Kasumi-1 (cell line): ENCODE measurements around the gene HLA-DQB1.
"Not testable (repeated sequence)": the region's sequence is repeated elsewhere in the genome, so short reads cannot be mapped to it uniquely, and the experiment has no call there.

ENCODE experiments used
- DNase-seq, 2 experiments: peaks; one replicate each; lab custom pipeline; 2025; lab: John Stamatoyannopoulos, UW

HLA-DQB1 gene

DNA sequence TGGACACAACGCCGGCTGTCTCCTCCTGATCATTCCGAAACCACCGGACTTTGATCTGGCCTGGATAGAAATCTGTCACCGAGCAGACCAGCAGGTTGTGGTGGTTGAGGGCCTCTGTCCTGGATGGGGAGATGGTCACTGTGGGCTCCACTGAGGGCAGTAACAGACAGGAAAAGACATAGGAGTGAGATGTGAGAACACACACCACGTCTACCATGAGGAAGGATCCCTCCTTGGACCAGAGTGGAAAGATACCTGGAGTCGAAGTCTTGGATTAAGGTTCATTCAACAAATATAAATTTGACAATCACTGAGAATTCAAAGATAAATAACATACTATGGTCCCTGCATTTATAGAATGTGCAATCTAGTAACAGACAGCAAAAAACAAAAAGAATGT, 4.4 kb downstream of the HLA-DQB1 start:
- no peak for DNase-seq

DNA sequence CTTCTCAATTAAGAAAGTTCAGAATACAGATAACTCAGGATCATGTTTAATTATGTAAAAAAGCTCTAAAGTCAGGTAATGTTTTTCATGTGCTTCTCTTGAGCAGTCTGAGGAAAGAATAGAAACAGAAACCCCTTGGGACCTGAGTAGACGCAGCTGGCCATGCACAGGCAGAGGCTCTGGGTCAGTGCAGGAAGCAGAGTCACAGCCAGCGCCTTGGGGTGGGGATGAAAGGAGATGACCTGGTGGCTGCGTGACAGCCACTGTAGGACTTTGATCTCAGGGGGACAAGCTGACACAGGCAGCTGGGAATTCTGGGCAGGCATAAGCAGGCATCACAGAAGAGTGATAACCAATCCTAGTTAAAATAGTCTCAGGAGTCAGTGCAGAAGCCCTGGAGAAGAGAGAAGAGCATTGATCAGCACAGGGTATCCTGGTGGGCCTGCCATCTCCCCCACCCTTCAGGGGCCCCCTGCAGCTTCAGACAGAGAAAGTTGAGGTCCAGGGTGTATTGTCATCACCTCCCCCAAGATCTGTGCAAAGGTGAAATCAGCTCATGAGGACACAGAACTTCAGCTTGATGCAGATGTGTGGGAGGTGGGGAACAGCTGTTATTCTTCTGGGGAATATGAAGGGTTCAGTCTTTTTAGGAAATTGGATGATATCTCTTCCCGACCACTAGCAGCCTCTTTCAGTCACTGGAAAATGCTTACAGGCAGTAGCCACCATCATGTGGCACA, 6.4 kb downstream of the HLA-DQB1 start:
- DNase-seq = no peak

DNA sequence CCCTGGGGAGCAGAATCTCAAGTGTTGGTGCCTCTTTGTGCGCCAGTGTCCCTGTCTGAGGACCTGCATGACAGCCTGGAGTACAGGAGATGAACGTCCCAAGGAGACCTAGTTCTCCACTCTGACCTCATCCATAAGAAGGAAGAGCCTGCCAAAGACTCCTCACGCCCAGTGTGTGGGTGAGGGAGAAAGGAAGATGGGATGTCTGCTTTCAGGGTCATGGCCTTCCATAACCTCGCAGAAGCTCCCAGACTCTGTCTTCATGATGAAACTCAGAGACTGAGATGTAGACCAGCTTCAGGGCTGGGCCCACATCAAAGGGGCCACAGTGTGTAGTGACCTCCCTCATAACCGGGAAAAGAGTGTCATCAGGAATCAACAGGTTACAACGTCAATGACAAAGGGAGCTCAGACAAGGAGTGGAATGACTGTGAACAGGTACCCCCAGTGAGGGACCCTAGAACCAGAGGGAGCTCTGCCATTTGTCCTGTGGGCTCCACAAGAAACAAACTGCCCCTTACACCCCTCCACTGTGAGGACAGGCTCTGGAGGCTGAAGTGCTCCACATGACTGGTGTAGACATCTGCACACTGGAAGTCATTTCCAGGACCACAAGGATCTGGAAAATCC, 8.1 kb downstream of the HLA-DQB1 start:
- DNase-seq = no peak

DNA sequence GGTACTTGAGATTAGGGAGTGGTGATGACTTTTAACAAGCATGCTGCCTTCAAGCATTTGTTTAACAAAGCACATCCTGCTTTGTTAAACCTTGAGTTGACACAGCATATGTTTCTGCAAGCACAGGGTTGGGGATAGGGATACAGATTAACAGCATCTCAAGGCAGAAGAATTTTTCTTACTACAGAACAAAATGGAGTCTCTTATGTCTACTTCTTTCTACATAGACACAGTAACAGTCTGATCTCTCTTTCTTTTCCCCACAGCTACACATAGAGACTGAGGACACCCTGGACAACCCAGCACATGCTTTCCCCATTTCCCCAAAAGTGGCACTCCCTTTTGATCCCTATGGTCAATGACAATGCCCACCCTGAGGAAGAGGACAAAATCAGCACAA, 8.6 kb downstream of the HLA-DQB1 start:
- not testable (repeated sequence) for DNase-seq

DNA sequence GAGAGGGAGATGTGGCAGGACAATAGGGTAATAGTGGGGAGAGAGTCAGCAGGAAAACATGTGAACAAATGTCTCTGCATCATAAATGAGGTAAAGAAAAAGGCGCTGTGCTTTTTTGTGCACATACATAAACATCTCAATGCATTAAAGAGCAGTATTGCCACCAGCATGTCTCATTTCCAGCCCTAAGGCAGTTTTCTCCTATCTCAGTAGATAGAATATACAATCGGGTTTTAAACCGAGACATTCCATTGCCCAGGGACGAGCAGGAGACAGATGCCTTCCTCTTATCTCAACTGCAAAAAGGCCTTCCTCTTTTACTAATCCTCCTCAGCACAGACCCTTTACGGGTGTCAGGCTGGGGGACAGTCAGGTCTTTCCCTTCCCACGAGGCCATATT, 9.1 kb downstream of the HLA-DQB1 start:
- DNase-seq = not testable (repeated sequence)

DNA sequence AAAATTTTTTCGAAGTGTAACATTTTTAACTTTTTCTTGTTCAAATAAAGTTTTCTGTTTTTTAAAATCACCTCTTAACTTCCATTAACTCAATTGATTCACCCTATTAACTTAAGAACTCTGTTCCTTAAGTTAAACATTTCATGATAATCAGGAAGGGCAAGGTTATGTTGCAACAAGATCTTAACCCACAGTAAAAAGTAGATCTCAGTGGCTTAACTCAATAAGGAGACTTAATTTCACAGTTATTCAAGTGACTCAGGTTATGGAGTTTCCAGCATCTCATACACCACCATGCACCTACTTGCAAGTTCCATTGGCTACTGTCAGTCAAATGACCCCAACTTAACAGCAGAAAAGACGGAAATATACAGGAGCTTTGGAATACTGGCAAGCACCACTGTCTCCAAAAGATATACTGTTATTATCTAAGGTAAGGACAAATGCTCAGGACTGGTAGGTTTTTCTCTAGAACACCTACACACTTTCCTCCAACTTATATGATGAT, 11.2 kb downstream of the HLA-DQB1 start:
- DNase-seq = no peak

DNA sequence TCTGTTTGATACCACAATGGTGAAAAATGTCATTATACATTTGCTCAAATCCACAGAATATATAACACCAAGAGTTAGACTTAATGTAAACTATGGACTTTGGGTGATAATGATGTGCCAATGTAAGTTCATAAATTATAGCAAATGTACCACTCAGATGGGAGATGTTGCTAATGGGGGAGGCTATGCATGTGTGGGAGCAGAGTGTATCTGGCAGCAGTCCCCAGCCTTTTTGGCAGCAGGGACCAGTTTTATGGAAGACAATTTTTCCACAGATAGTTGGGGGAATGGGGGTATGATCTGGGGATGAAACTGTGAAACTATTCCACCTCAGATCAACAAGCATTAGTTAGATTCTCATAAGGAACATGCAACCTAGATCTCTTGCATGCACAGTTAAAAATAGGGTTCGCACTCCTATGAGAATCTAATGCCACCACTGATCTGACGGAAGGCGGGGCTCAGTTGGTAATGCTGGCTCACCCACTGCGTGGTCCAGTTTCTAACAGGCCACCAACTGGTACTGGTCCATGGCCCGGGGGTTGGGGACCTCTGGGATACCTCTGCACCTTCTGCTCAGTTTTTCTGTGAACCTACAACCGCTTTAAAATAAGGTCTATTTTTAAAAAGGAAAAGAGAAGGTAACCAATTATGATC, 21.3 kb downstream of the HLA-DQB1 start:
- no peak for DNase-seq

DNA sequence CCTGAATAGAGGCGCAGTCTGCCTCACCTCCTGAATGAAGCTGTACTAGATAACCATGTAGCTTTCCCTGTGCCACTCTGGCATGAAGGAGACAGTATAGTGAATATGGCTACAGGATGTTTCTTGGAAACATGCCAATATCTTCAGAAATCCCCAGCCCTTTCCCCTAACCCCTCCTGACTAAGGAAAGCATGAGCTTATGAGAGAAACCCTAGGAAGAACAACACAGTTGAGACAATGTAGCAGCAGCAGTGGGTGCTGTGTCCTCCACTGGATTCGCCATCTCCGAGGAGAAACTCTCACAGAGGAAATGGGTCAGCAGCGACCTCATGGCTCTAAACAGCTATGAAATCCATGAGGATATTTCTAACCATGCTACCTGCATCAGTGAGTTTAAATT, 22.6 kb downstream of the HLA-DQB1 start:
- no peak for DNase-seq

DNA sequence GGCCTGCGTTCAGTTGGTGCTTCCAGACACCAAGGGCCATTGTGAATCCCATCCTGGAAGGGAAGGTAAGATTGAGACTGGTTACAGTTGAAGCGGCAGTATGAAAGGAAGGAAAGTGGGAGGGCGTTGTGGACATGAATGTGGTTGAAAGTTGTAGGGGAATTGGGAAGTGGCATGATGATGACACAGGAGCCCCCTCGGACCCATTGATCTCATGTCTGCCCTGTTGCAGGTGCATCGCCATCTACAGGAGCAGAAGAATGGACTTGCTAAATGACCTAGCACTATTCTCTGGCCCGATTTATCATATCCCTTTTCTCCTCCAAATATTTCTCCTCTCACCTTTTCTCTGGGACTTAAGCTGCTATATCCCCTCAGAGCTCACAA, 23.7 kb downstream of the HLA-DQB1 start:
- no peak for DNase-seq

DNA sequence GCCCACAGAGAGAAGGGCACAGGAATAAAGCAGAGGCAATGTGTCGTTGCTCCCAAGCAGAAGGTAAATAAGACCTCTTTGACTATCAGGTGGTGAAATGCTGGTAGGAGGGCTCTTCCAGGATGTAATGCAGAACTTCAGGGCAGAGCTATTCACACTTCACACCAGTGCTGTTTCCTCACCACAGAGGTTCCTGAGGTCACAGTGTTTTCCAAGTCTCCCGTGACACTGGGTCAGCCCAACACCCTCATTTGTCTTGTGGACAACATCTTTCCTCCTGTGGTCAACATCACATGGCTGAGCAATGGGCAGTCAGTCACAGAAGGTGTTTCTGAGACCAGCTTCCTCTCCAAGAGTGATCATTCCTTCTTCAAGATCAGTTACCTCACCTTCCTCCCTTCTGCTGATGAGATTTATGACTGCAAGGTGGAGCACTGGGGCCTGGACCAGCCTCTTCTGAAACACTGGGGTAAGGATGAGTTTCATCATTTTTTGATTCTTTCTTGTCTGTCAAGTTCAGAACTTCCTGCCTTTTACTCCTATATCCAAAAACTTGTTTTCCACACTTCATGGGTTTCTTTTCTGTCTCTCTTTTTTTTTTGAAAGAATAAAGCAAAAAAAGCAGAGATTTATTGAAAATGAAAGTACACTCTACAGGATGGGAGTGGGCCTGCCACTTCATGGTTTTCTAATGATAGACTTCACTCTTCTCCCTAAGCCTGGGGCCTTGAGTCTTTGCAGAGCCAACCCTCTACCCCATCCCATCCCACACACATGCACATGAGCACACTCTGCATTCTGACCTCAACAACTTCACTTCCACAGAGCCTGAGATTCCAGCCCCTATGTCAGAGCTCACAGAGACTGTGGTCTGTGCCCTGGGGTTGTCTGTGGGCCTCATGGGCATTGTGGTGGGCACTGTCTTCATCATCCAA, 24.4 kb downstream of the HLA-DQB1 start:
- not testable (repeated sequence) for DNase-seq

DNA sequence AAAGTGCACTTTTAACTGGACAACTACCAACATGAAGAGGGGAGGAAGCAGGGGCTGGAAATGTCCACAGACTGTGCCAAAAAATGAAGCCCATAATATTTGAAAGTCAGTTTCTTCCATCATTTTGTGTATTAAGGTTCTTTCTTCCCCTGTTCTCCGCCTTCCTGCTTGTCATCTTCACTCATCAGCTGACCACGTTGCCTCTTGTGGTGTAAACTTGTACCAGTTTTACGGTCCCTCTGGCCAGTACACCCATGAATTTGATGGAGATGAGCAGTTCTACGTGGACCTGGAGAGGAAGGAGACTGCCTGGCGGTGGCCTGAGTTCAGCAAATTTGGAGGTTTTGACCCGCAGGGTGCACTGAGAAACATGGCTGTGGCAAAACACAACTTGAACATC, 25.3 kb downstream of the HLA-DQB1 start:
- no peak for DNase-seq

DNA sequence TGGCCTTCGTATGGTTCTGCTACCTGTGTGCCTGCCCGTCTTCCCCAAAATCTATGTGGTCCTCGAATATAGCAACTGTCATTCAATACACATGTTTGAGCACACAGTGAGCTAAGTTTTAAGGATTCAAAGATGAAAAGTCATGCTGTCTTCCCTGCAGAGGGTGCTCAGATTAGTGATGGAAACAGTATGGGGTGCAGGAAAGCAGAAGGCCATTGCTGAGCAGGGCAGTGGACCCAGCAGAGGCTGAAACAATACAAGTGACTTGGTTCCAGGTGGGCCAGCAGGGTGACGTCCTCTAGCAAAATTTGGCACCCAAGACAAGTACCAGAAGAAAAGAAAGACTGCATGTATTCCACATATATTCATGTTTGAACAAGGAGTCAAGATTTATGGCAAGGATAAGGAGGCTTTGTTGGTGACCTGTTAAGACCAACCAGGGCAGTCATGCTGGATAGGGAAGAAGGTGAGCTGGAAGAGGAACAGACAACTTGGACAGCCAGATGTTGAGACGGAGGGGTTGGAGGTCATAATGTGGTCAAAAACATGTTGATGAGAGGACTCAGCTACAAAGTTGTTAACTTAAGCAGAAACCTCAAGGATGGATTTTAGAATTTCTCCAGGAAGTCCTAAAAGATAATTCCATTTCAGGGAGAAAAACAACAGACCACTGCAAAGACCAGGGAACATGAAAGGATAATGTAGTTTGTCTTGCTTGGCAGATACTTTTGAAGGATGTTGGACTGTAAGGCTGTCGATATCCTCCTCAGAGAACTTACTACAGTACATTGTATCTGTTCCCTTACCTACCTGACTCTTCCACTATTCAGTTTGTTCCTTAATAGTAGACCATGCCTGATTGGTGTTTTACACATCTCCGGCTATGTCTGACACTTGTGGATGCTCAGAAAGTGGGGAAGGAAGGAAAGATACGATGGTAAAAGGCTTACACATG, 26.7 kb downstream of the HLA-DQB1 start:
- no peak for DNase-seq

DNA sequence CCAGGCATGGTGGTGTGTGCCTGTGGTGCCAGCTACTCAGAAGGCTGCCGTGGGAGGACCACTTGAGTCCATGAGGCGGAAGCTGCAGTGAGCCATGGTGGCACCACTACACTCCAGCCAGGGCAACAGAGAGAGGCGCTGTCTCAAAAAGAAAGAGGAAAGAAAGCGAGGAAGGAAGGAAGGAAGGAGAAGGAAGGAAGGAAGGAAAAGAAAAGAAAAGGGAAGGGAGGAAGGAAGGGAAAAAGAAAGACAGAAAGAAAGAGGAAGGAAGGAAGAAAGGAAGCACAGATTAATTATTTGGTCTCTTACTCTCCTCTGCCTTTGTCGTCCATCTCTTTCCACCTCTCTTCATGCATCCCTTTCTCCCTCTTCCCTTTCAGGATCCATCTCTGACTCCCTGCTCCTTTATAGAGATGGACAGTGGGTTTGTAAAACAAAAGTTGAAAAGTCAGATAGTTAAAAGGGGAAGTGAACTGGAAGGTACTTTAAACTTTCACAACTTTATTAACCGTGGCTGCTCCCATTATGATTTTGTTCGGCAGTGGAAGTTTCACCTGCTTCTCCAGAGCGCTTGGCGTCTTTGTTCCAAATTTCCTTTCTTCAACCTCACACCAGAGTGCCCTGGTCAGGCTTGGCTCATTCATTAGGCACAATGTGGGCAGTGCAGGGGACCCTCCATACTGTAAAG, 27.8 kb downstream of the HLA-DQB1 start:
- no peak for DNase-seq

DNA sequence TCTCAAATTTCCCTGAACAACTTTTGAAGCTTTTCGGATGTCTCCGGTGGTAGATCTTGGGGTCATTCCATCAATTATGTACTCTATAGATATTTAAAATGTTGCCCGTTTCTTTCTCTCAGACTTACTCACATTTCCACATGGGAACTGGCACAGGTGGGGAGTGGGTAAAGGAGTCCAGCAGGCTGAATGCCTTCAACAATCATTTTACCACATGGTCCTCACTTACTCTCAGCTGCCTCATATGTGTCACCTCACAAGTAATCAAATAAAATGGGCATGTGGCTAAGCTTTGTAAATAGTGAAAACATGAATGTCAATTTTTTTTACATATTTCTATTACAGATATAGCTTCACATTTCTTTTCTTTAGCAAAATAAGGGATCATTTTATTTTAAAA, 28.6 kb downstream of the HLA-DQB1 start:
- no peak for DNase-seq

DNA sequence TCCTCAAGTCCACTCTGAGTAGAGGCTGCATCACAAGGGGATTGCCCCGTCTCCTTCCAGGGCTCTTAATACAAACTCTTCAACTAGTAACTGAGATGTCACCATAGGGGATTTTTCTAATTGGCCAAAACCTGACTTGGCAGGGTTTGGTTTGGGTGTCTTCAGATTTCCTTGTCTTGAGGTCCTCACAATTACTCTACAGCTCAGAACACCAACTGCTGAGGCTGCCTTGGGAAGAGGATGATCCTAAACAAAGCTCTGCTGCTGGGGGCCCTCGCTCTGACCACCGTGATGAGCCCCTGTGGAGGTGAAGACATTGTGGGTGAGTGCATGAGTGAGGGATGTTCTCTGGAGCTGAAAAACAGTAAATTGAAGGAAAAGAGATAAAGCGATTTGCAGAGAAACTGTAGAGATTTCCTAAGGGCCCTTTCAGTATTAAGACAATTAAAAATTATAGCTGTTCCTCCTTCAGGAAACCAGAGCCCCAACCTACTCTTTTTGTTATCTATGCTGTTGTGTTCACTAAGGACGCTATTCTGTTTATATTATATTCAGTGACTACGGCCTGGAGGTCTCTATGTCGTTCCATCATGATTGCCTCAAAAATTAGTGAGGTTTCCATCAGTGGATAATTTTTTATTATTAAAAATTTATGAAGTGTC, 29.1 kb downstream of the HLA-DQB1 start, which contains the start of gene HLA-DQA1:
Gene HLA-DQA1 (plus strand): TSS at position 188 of the 662 bp plus-strand sequence. CDS start 53 bp downstream, at position 241.
- no peak for DNase-seq

DNA sequence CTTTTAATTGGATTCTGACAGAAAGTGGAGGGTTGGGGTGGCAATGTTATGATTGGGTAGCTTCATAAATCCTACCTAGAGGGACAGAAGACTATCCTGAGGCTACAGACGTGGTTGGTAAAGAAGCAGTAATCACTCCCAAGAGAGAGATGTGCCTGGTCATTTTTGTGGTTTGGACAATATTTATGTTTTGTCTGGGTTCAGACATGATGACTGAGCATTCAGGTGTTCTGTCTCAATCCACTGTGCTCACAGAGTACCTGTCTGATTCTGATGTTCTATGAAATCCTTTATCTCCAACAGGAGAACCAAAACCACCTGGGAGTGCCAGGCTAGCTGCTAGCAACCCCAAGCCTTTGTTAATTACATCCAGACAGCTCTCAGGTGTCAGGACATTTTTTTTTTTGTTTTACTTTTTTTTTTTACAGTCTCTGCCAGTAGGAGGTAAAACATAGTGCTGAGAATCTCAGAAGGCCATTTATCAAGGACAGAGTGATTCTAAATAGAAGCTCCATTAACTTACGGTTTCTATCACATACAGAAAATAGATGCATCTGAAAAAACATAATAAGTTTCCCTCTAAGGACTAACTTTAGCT, 30.8 kb downstream of the HLA-DQB1 start:
- no peak for DNase-seq

DNA sequence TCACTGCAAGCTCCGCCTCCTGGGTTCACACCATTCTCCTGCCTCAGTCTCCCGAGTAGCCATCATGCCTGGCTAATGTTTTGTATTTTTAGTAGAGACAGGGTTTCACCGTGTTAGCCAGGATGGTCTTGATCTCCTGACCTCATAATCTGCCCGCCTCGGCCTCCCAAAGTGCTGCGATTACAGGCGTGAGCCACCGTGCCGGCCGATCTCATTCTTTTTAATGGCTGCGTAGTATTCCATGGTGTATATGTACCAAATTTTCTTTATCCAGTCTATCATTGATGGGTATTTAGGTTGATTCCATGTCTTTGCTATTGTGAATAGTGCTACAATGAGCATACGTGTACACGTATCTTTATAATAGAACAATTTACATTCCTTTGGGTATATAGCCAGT, 36.7 kb downstream of the HLA-DQB1 start:
- not testable (repeated sequence) for DNase-seq

DNA sequence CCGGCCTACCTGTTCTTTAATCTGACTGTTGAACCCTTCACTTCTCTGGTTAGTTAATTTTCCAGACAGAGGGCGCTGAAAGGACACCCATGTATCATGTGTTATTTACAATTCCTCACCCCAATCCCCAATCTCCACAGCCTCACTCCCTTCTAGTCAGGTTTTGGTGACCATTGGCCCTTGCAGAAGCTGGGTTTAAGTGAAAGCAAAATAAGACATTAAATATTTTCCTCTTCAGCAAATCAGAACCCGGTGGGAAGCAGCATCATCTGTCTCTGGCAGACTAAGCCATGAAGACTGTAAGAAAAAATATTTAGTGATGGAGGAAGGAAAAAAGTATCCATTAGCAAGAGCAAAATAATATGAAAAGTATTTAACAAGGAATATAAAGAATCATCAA, 38.6 kb downstream of the HLA-DQB1 start:
- no peak for DNase-seq

DNA sequence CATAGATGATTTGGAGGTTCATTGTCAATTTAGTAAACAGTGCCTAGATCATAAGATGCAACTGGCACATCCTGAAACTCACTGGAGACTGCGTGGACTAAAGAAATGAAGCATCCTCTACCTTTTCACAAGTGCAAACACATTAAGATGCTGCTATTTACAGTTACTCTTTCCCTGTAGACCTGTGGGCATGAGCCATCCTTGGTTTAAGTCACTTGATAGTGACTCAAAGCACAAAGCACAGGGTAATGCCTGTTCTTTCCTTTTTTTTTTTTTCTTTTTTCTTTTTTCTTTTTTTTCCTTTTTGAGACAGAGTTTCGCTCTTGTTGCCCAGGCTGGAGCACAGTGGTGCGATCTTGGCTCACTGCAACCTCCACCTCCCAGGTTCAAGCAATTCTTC, 39.2 kb downstream of the HLA-DQB1 start:
- no peak for DNase-seq
